Stimulated activated CD4-positive, alpha-beta T cell treated with anti-CD3 and anti-CD28 coated beads, Interleukin-15, amount 100 ng/mL, for 48 hours (primary cell): Measurements from ENCODE around the gene NAT10.

Experiments
- DNase-seq, 2 donors: peaks; one replicate each; pipeline ENCODE4 v3.0.0-alpha.2; 2020; ENCODE audit warnings: low read depth in 2 of 2

NAT10 gene

GRCh38 chr11:34105957-34106504 is 602 bp downstream of the NAT10 start:
- DNase-seq, result no peak

- DNase-seq, result no peak
Observed at GRCh38 chr11:34111722-34112270, 6.4 kb downstream of the NAT10 start.

GRCh38 chr11:34114014-34114413 is 8.6 kb downstream of the NAT10 start:
- DNase-seq, result no peak

GRCh38 chr11:34114471-34114870 is 9.0 kb downstream of the NAT10 start:
- no peak for DNase-seq

DNA sequence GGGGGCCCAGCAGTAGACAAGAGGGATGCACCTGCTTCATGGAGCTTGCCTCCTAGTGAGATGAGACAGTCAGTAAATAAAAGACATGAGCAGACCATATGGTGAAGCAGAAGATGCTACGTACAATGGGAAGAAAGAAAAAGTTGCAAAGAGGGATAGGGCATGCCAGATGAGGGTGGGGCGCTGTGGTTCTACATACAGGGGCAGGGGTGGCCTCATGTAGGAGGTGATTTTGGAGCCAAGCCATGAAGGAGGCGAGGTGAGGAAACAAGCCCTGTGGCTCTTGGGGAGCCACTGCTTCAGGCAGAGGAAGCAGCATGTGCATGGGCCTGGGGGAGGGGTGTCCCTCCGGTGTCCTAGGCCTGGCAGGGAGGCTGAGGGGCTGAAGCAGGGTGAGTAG is 15.2 kb downstream of the NAT10 start:
- DNase-seq, result no peak

- no peak for DNase-seq
Observed at GRCh38 chr11:34124885-34125668, 19.6 kb downstream of the NAT10 start.

- DNase-seq, result no peak
Observed at GRCh38 chr11:34126959-34127848, 21.8 kb downstream of the NAT10 start.

DNA sequence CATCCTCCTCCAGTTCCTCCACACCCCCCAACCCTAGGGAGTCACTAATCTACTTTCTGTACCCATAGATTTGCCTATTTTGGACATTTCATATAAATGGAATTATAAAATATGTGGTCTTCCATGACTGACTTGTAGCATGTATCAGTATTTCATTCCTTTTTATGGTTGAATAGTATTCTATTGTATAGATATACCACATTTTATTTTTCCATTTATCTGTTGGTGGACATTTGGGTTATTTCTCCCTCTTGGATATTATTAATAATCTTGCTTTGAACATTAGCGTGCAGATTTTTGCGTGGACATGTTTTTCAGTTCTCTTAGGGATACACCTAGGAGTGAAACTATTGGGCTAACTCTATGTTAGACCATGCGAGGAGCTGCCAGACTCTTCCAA is 23.4 kb downstream of the NAT10 start:
- DNase-seq, result no peak

DNA sequence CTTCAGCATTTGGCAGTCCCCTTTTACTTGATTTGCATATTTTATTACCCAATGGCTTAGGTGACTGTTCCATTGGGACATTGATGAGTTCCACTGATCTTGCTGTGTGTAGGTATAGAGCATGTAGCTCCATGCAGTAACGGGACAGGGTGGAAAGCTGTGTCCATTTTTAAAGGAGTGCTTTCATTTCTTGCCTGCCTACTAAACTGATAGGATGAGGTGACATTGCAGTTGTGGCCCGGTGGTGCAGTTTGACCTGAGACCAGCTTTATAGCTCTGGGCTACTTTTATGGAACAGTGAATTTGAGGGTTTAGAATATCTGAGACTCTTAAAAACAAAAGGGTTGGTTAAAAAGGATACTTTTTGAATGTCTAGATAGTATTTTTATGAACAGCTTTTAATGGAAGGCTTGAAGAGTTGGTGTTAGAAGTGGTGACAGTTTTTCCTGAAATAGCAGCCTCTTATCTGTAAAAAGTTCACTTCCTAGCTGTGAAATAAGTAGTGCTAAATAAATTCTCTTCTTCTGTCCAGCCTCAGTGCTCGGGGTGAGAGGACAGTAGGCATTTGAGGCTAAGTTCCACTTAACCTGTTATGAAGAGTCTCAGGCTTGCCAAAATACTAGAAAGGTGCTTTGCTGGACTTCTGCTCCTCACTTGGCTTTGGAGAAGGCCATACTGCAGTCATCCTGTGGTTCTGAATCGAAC is 27.0 kb downstream of the NAT10 start:
- DNase-seq, result no peak

- DNase-seq, result no peak
Observed at GRCh38 chr11:34134765-34135164, 29.3 kb downstream of the NAT10 start.

DNA sequence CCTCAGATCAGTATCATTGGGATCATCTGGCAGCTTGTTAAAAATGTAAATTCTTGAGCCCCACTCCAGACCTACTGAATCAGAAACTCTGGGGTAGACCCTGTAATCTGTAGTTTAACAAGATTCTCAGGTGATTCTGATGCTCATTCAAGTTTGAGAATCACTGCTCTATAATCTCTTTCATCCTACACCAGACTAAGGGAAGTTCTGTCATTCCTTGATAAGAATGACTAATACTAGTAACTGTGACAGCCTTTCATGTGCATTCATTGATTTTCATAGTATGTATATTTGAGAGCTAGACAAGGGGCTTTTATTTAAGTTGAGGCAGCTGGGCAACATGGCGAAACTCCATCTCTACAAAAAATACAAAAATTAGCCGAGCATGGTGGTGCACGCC is 30.0 kb downstream of the NAT10 start:
- no peak for DNase-seq

DNA sequence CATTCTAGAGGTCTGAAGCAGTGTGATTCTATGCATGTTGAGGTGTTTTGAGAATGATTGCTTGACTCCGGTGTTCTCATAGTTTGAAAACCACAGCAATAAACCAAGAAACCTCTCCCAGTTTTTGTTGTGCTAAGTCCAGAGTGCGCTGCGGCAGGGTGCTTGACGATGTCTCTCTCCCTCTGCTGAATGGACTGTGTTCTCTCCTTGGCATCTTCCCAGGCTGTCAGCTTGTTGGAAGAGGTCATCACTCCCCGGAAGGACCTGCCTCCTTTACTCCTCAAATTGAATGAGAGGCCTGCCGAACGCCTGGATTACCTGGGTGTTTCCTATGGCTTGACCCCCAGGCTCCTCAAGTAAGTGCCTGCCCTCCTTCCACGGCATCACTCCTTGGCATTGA is 31.0 kb downstream of the NAT10 start:
- no peak for DNase-seq

GRCh38 chr11:34139346-34139745 is 33.9 kb downstream of the NAT10 start:
- DNase-seq, result no peak

GRCh38 chr11:34140149-34140548 is 34.7 kb downstream of the NAT10 start:
- DNase-seq, result no peak

DNA sequence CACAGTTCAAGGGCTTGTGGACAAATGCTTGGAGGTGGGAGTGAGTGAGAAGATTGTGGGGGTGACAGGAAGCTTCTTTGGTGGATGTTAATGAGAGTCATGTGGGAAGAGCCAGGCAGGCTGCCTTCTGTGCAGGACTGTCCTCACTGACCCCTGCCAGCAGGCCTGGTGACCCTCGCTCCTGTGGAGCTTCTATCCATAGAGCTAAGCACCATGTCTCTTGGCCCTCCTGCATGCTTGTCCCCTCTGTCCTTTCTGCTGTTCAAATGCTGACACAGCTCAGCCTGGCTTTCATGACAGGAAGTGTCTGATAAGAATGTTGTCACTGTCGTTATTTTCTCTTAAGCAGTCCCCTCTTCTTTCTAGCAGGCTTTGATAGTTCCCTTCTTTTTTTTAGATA is 37.6 kb downstream of the NAT10 start:
- DNase-seq, result no peak

DNA sequence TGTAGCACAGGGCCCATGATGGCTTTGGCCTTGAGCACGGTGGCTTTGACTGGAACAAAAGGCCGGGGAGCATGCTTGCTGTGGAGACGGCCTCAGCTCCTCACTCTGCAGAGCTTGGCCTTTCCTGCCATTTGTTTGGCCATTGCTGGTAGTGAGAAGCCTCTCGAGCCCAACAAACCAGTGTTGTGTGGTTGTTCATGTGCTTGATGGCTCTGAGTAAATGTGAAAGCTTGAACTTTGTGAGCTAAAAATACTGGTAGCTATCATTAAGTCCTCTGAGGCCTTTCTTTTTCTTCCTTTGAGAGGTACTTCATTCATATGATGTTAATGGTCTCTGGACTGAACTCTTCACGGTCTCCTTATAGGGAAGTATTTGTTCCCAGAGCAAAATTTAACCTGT is 39.6 kb downstream of the NAT10 start:
- DNase-seq, result no peak

DNA sequence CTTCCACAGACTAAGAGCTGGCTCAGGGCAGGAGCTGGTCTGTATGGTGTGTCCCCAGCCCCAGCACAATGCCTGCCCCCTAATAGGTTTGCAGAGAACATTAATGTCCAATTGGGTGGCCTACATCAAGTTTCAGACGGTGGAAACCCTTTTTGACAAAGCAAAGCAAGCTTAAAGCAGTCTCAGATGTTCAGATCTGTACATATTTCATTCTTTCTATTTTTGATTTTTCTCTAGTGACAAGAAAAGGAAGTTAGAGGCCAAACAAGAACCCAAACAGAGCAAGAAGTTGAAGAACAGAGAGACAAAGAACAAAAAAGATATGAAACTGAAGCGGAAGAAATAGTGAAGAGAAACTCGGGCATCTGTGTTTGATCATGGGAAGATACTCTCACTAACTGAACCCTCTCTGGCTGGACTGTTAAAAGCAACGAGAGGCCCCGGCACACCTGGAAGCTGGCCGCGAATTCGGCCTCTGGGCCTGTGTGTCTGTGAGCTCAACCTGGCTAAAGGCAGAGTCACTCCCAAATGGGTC is 40.5 kb downstream of the NAT10 start:
- no peak for DNase-seq

DNA sequence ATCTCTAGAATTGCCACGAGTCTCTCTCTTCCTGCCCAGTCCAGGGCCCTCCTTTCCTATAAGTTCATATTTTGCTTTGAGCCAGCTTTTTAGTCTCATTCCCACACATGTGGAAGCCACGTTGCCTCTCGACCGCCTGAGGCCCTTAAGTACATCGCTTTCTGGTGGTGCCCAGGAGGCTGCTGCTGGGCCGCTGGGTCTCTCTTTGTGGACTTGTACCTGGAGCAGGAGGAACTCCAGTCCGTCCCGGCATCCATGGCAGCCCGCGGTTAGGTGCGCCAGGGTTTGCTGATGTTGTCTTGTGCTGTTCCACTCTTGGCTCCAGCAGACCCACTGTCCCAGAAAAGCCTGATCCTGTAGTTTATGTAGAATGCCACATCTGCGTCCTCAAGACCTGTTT is 41.0 kb downstream of the NAT10 start:
- no peak for DNase-seq

DNA sequence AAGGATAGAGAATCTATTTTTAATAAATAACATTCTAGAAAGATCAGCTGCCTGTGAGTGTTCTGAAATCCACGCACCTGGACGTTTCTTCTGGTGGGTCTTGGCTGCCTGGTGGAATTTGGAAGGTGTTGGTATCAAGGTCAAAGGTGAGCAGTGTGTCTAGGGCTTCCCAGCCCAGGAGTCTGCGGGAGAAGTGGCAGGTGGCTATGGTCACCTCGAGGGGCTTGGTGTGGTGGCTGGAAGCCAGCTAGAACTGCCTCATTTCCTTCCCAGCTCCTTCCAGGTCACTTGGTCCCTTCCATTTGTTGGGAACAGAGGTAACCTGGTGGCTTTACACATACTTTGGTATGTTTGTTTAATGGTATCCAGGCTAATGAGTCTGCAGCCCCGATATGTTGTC is 41.4 kb downstream of the NAT10 start:
- DNase-seq, result no peak

DNA sequence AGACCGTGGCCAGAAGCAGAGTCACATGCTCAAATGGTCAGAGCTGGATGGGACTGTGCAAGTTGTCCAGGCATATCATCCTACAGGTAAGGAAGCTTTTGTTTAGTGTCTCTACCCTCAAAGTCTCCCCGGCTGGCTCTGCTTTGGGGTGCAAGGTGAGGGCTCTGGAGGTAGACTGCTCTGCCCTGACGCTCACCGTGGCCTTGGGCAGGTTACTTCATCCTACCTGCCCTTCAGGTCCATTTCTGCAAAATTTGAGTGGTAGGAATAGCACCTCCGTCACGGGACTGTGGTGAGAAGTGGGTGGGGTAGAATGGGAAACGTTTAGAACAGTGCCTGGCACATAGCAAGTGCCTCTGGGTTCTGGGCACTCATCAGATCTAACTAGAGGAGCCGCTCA is 42.2 kb downstream of the NAT10 start:
- no peak for DNase-seq

- no peak for DNase-seq
Observed at GRCh38 chr11:34148504-34149165, 43.2 kb downstream of the NAT10 start.
